ENCODE measurements around the gene PPP2R3A.

Gene PPP2R3A

GRCh38 chr3:136177876-136178275 lies 212.3 kb downstream of the PPP2R3A start:
- no peaks in the 10 kb centered on the region for H3K4me1 ChIP-seq (ENCODE audit: control insufficient read depth in 2 of 2, insufficient read depth in 1 of 2, low read depth in 1 of 2, low read length in 2 of 2)
- no peak overlapping the region for H2BK15ac ChIP-seq (ENCODE audit: low read length)
- no peak overlapping the region for H3K9ac ChIP-seq (ENCODE audit: low read depth, low read length, poor library complexity)
- no peak for DNase-seq (ENCODE audit: low spot score)
- H3K9me3 ChIP-seq (replicated peaks in 1 of 2; ENCODE audit: control insufficient read depth in 2 of 2, insufficient read depth in 1 of 2, low read depth in 1 of 2, low read length in 2 of 2), result no peaks in the 10 kb centered on the region
- H3K23ac ChIP-seq (ENCODE audit: low read depth, low read length, poor library complexity), result no peak overlapping the region
- WGBS, 2 donors (ENCODE audit: extremely low coverage in 2 of 2, insufficient read length in 2 of 2, insufficient replicate concordance in 1 of 2), result no CpG with 5 or more reads among the region's 4 CpGs
- no peak overlapping the region for H2BK120ac ChIP-seq (ENCODE audit: low read depth, low read length)
- H3K36me3 ChIP-seq (replicated peaks in 1 of 2; ENCODE audit: control insufficient read depth in 2 of 2, insufficient read depth in 2 of 2, low read length in 2 of 2), result peaks cover 0 to 4% of the 10 kb centered on the region in 2 donors
- no peak overlapping the region for H4K91ac ChIP-seq (ENCODE audit: low read depth, low read length, poor library complexity)
- H2AK5ac ChIP-seq (ENCODE audit: low read depth, low read length), result no peak overlapping the region
- H3K4ac ChIP-seq (ENCODE audit: low read length), result no peak overlapping the region
- no peak overlapping the region for H3K4me2 ChIP-seq (ENCODE audit: insufficient read depth, low read length, poor library complexity, severe bottlenecking)
- no peak overlapping the region for H3K14ac ChIP-seq (ENCODE audit: low read length)
- H2AFZ ChIP-seq (ENCODE audit: low read length), result no peak overlapping the region
- no peak overlapping the region for H3K27ac ChIP-seq (replicated peaks; ENCODE audit: low read length)
- H4K8ac ChIP-seq (ENCODE audit: low read depth, low read length), result no peak overlapping the region
- no peak overlapping the region for H3K4me3 ChIP-seq (ENCODE audit: low read length in 2 of 2)
- peaks cover 3% of the 10 kb centered on the region for H3K79me1 ChIP-seq (ENCODE audit: low read depth, low read length)
- H2BK12ac ChIP-seq (ENCODE audit: low read length), result no peak overlapping the region
- H3K27me3 ChIP-seq (ENCODE audit: control insufficient read depth in 3 of 3, insufficient read depth in 3 of 3, low read depth in 1 of 3, low read length in 3 of 3), result no peaks in the 10 kb centered on the region
- no peak overlapping the region for H3K18ac ChIP-seq (ENCODE audit: low read length)
- no peak overlapping the region for H2BK5ac ChIP-seq (ENCODE audit: low read length)

- no peak overlapping the region for H2AK5ac ChIP-seq (ENCODE audit: low read depth, low read length)
- no peak overlapping the region for H2BK120ac ChIP-seq (ENCODE audit: low read depth, low read length)
- H4K8ac ChIP-seq (ENCODE audit: low read depth, low read length), result no peak overlapping the region
- peaks cover 0 to 4% of the 10 kb centered on the region in 2 donors for H3K36me3 ChIP-seq (replicated peaks in 1 of 2; ENCODE audit: control insufficient read depth in 2 of 2, insufficient read depth in 2 of 2, low read length in 2 of 2)
- no peak overlapping the region for H4K91ac ChIP-seq (ENCODE audit: low read depth, low read length, poor library complexity)
- H3K27ac ChIP-seq (replicated peaks; ENCODE audit: low read length), result no peak overlapping the region
- no CpG with 5 or more reads among the region's 8 CpGs for WGBS, 2 donors (ENCODE audit: extremely low coverage in 2 of 2, insufficient read length in 2 of 2, insufficient replicate concordance in 1 of 2)
- H3K18ac ChIP-seq (ENCODE audit: low read length), result no peak overlapping the region
- DNase-seq (ENCODE audit: low spot score), result no peak
- no peak overlapping the region for H3K4ac ChIP-seq (ENCODE audit: low read length)
- H3K4me3 ChIP-seq (ENCODE audit: low read length in 2 of 2), result no peak overlapping the region
- H2BK5ac ChIP-seq (ENCODE audit: low read length), result no peak overlapping the region
- peaks cover 0 to 2% of the 10 kb centered on the region in 2 donors for H3K4me1 ChIP-seq (ENCODE audit: control insufficient read depth in 2 of 2, insufficient read depth in 1 of 2, low read depth in 1 of 2, low read length in 2 of 2)
- H2BK12ac ChIP-seq (ENCODE audit: low read length), result no peak overlapping the region
- H3K27me3 ChIP-seq (ENCODE audit: control insufficient read depth in 3 of 3, insufficient read depth in 3 of 3, low read depth in 1 of 3, low read length in 3 of 3), result no peaks in the 10 kb centered on the region
- H3K9ac ChIP-seq (ENCODE audit: low read depth, low read length, poor library complexity), result no peak overlapping the region
- H2AFZ ChIP-seq (ENCODE audit: low read length), result no peak overlapping the region
- peaks cover 0 to 5% of the 10 kb centered on the region in 2 donors for H3K9me3 ChIP-seq (replicated peaks in 1 of 2; ENCODE audit: control insufficient read depth in 2 of 2, insufficient read depth in 1 of 2, low read depth in 1 of 2, low read length in 2 of 2)
- H2BK15ac ChIP-seq (ENCODE audit: low read length), result no peak overlapping the region
- no peak overlapping the region for H3K23ac ChIP-seq (ENCODE audit: low read depth, low read length, poor library complexity)
- peaks cover 3% of the 10 kb centered on the region for H3K79me1 ChIP-seq (ENCODE audit: low read depth, low read length)
- no peak overlapping the region for H3K14ac ChIP-seq (ENCODE audit: low read length)
- H3K4me2 ChIP-seq (ENCODE audit: insufficient read depth, low read length, poor library complexity, severe bottlenecking), result no peak overlapping the region
These were observed 216.2 kb downstream of the PPP2R3A start for GRCh38 chr3:136181741-136182140.

GRCh38 chr3:136184703-136185102 lies 219.2 kb downstream of the PPP2R3A start:
- no peaks in the 10 kb centered on the region for H3K36me3 ChIP-seq (replicated peaks in 1 of 2; ENCODE audit: control insufficient read depth in 2 of 2, insufficient read depth in 2 of 2, low read length in 2 of 2)
- no peak overlapping the region for H4K91ac ChIP-seq (ENCODE audit: low read depth, low read length, poor library complexity)
- H3K79me1 ChIP-seq (ENCODE audit: low read depth, low read length), result peaks cover 6% of the 10 kb centered on the region
- no peaks in the 10 kb centered on the region for H3K27me3 ChIP-seq (ENCODE audit: control insufficient read depth in 3 of 3, insufficient read depth in 3 of 3, low read depth in 1 of 3, low read length in 3 of 3)
- no peak overlapping the region for H2BK120ac ChIP-seq (ENCODE audit: low read depth, low read length)
- no peak overlapping the region for H3K23ac ChIP-seq (ENCODE audit: low read depth, low read length, poor library complexity)
- no peak overlapping the region for H2BK5ac ChIP-seq (ENCODE audit: low read length)
- H2BK15ac ChIP-seq (ENCODE audit: low read length), result no peak overlapping the region
- no peak overlapping the region for H4K8ac ChIP-seq (ENCODE audit: low read depth, low read length)
- H3K14ac ChIP-seq (ENCODE audit: low read length), result no peak overlapping the region
- WGBS, 2 donors (ENCODE audit: extremely low coverage in 2 of 2, insufficient read length in 2 of 2, insufficient replicate concordance in 1 of 2), result no CpG with 5 or more reads among the region's 2 CpGs
- no peak overlapping the region for H2BK12ac ChIP-seq (ENCODE audit: low read length)
- H3K4me3 ChIP-seq (ENCODE audit: low read length in 2 of 2), result no peak overlapping the region
- H3K4me1 ChIP-seq (ENCODE audit: control insufficient read depth in 2 of 2, insufficient read depth in 1 of 2, low read depth in 1 of 2, low read length in 2 of 2), result peaks cover 0 to 5% of the 10 kb centered on the region in 2 donors
- peaks cover 0 to 5% of the 10 kb centered on the region in 2 donors for H3K9me3 ChIP-seq (replicated peaks in 1 of 2; ENCODE audit: control insufficient read depth in 2 of 2, insufficient read depth in 1 of 2, low read depth in 1 of 2, low read length in 2 of 2)
- no peak overlapping the region for H3K4me2 ChIP-seq (ENCODE audit: insufficient read depth, low read length, poor library complexity, severe bottlenecking)
- no peak overlapping the region for H2AFZ ChIP-seq (ENCODE audit: low read length)
- no peak overlapping the region for H3K9ac ChIP-seq (ENCODE audit: low read depth, low read length, poor library complexity)
- DNase-seq (ENCODE audit: low spot score), result no peak
- H2AK5ac ChIP-seq (ENCODE audit: low read depth, low read length), result no peak overlapping the region
- no peak overlapping the region for H3K4ac ChIP-seq (ENCODE audit: low read length)
- no peak overlapping the region for H3K18ac ChIP-seq (ENCODE audit: low read length)
- no peak overlapping the region for H3K27ac ChIP-seq (replicated peaks; ENCODE audit: low read length)

GRCh38 chr3:136186344-136186743 lies 220.8 kb downstream of the PPP2R3A start:
- no peak overlapping the region for H3K9ac ChIP-seq (ENCODE audit: low read depth, low read length, poor library complexity)
- no peak overlapping the region for H3K4ac ChIP-seq (ENCODE audit: low read length)
- no peak overlapping the region for H2BK120ac ChIP-seq (ENCODE audit: low read depth, low read length)
- H3K4me3 ChIP-seq (ENCODE audit: low read length in 2 of 2), result no peak overlapping the region
- no peak overlapping the region for H3K27ac ChIP-seq (replicated peaks; ENCODE audit: low read length)
- no peak overlapping the region for H3K23ac ChIP-seq (ENCODE audit: low read depth, low read length, poor library complexity)
- H3K79me1 ChIP-seq (ENCODE audit: low read depth, low read length), result peaks cover 8% of the 10 kb centered on the region
- no peak overlapping the region for H3K14ac ChIP-seq (ENCODE audit: low read length)
- WGBS, 2 donors (ENCODE audit: extremely low coverage in 2 of 2, insufficient read length in 2 of 2, insufficient replicate concordance in 1 of 2), result no CpG with 5 or more reads among the region's 3 CpGs
- H2BK5ac ChIP-seq (ENCODE audit: low read length), result no peak overlapping the region
- H2BK15ac ChIP-seq (ENCODE audit: low read length), result no peak overlapping the region
- DNase-seq (ENCODE audit: low spot score), result no peak
- H4K8ac ChIP-seq (ENCODE audit: low read depth, low read length), result no peak overlapping the region
- no peak overlapping the region for H2AK5ac ChIP-seq (ENCODE audit: low read depth, low read length)
- no peak overlapping the region for H3K4me2 ChIP-seq (ENCODE audit: insufficient read depth, low read length, poor library complexity, severe bottlenecking)
- no peak overlapping the region for H3K18ac ChIP-seq (ENCODE audit: low read length)
- no peaks in the 10 kb centered on the region for H3K27me3 ChIP-seq (ENCODE audit: control insufficient read depth in 3 of 3, insufficient read depth in 3 of 3, low read depth in 1 of 3, low read length in 3 of 3)
- H2BK12ac ChIP-seq (ENCODE audit: low read length), result no peak overlapping the region
- no peak overlapping the region for H2AFZ ChIP-seq (ENCODE audit: low read length)
- peaks cover 0 to 9% of the 10 kb centered on the region in 2 donors for H3K36me3 ChIP-seq (replicated peaks in 1 of 2; ENCODE audit: control insufficient read depth in 2 of 2, insufficient read depth in 2 of 2, low read length in 2 of 2)
- peaks cover 0 to 16% of the 10 kb centered on the region in 2 donors for H3K9me3 ChIP-seq (replicated peaks in 1 of 2; ENCODE audit: control insufficient read depth in 2 of 2, insufficient read depth in 1 of 2, low read depth in 1 of 2, low read length in 2 of 2)
- peaks cover 0 to 5% of the 10 kb centered on the region in 2 donors for H3K4me1 ChIP-seq (ENCODE audit: control insufficient read depth in 2 of 2, insufficient read depth in 1 of 2, low read depth in 1 of 2, low read length in 2 of 2)
- no peak overlapping the region for H4K91ac ChIP-seq (ENCODE audit: low read depth, low read length, poor library complexity)

Measured in neuronal stem cell (in vitro differentiated cells).